Calu3 (cell line): ENCODE measurements around the gene LAMTOR4. TPM values are rescaled to one million over a fixed set of nuclear protein-coding genes. Genes with fewer than 3 reads are reported as not detected.

Experiments used
- BruUV-seq: library from RNA; stranded (reverse); fragments of 400-500 nt; replicated peaks from 2 replicates; lab custom pipeline; 2021; lab: Mats Ljungman, UMichigan
- CTCF ChIA-PET: fragments of 300-600 bp; sonication (Branson Sonifier 250); formaldehyde crosslinking; loops from one replicate; lab custom pipeline; 2022; ENCODE audit warnings: antibody characterized with exemption; lab: Charles Lee
- DNase-seq: peaks from one replicate; pipeline ENCODE4 v3.0.0; 2022
- H3K27ac Mint-ChIP-seq: one replicate; pipeline ENCODE4 v1.8.0; 2022; ENCODE audit warnings: mixed read lengths; ENCODE audit not compliant: unreplicated experiment
- H3K27me3 Mint-ChIP-seq: one replicate; pipeline ENCODE4 v1.8.0; 2022; ENCODE audit warnings: mixed read lengths; ENCODE audit not compliant: unreplicated experiment
- H3K36me3 Mint-ChIP-seq: one replicate; pipeline ENCODE4 v1.8.0; 2022; ENCODE audit warnings: mild to moderate bottlenecking, moderate library complexity, mixed read lengths; ENCODE audit not compliant: insufficient read depth, unreplicated experiment
- H3K4me1 Mint-ChIP-seq: one replicate; pipeline ENCODE4 v1.8.0; 2022; ENCODE audit warnings: mild to moderate bottlenecking, low read depth, mixed read lengths; ENCODE audit not compliant: unreplicated experiment
- H3K4me3 Mint-ChIP-seq: one replicate; pipeline ENCODE4 v1.8.0; 2022; ENCODE audit warnings: mild to moderate bottlenecking, low read depth, moderate library complexity, mixed read lengths; ENCODE audit not compliant: unreplicated experiment
- H3K9me3 Mint-ChIP-seq: one replicate; pipeline ENCODE4 v1.8.0; 2022; ENCODE audit warnings: low read depth, mixed read lengths; ENCODE audit not compliant: unreplicated experiment
- intact Hi-C: fragments of 100-400 bp; cut with micrococcal nuclease; formaldehyde crosslinking; loops from one replicate; pipeline ENCODE4 v1.10.0; 2022; ENCODE audit not compliant: unreplicated experiment
- total RNA-seq: library from RNA; stranded (reverse); gene quantifications from 2 replicates; pipeline ENCODE4 v1.2.3, GENCODE V29; 2022
- TF ChIP-seq, protein P1 (sequence below): fragments of 200-600 bp; IDR thresholded peaks from one replicate; pipeline ENCODE4 v1.8.0; 2022; ENCODE audit warnings: antibody characterized with exemption; ENCODE audit not compliant: unreplicated experiment

Gene LAMTOR4
- total RNA-seq, 1 experiment from 2014 or later = 43.6 TPM

- no peak overlapping the region for H3K4me3 Mint-ChIP-seq
- peaks cover 6% of the 10 kb centered on the region for H3K36me3 Mint-ChIP-seq
- no peak for DNase-seq
- intact Hi-C loops = no loop called here
- H3K4me1 Mint-ChIP-seq = peaks cover 15% of the 10 kb centered on the region
- BruUV-seq = no TSS peak
- H3K27me3 Mint-ChIP-seq = peaks cover 59% of the 10 kb centered on the region
- CTCF ChIA-PET = no interaction called here
- H3K9me3 Mint-ChIP-seq = no peaks in the 10 kb centered on the region
- no peak overlapping the region for H3K27ac Mint-ChIP-seq
- TF ChIP-seq, protein P1, sequence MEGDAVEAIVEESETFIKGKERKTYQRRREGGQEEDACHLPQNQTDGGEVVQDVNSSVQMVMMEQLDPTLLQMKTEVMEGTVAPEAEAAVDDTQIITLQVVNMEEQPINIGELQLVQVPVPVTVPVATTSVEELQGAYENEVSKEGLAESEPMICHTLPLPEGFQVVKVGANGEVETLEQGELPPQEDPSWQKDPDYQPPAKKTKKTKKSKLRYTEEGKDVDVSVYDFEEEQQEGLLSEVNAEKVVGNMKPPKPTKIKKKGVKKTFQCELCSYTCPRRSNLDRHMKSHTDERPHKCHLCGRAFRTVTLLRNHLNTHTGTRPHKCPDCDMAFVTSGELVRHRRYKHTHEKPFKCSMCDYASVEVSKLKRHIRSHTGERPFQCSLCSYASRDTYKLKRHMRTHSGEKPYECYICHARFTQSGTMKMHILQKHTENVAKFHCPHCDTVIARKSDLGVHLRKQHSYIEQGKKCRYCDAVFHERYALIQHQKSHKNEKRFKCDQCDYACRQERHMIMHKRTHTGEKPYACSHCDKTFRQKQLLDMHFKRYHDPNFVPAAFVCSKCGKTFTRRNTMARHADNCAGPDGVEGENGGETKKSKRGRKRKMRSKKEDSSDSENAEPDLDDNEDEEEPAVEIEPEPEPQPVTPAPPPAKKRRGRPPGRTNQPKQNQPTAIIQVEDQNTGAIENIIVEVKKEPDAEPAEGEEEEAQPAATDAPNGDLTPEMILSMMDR = no peak
These were observed 25.9 kb downstream of the LAMTOR4 start for GRCh38 chr7:100174582-100174981.

GRCh38 chr7:100175296-100175935 is 26.7 kb downstream of the LAMTOR4 start:
- Mint-ChIP-seq H3K27ac (no peak overlapping the region), H3K4me3 (no peak overlapping the region), H3K9me3 (no peaks in the 10 kb centered on the region), H3K4me1 (peaks cover 10% of the 10 kb centered on the region), H3K36me3 (peaks cover 6% of the 10 kb centered on the region), H3K27me3 (peaks cover 53% of the 10 kb centered on the region)
- intact Hi-C loops = no loop called here
- CTCF ChIA-PET = interaction anchor here (0.6 kb wide), 1 partner anchor 328 kb away, joined by 5 read pairs; no protein-coding TSS in a partner anchor
- no peak for DNase-seq
- no TSS peak for BruUV-seq
- TF ChIP-seq, protein P1 = no peak

DNA sequence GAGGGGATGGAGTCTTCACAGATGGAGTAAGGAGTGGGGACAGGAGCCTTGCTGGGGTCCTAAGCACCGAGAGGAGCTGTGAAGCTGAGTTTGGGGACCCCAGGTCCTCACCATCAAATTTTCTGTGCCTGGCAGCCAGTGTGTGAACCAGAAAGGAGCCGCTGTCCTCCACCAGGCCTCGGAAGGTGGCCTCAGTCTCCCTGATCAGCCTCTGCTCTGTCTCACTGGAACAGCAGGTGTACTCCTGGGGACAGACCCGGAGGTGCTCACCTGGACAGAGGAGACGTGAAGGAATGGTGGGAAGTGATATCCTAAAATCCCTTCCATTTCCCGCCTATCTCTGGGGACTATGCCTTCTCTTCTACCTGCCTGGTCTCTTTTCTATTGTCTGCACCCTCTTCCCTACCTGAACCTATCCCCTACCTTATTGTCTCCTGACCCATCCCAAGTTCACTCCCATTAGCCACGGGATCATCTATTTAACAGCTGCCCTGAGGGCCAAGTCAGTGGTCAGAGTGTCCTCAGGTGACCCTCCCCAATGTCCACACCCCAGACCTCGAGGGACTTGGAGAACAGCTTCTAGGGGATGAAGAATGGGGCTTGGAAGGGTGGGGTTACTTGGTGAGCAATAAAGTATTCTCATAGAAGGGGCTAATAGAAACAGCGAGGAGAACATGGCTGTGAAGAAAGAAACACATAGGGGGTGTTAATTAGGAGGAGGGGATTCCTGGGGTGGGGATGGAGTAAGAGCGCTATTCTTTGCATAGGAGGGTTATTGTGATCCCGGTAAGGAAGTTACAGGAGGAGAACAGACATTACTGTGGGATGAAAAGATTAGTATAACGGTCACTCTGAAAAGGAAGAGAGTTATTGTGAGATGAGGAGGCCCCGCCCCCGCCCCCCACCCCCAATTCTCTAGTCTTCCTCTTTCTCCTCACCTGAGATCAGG is 27.7 kb downstream of the LAMTOR4 start:
- no peak overlapping the region for H3K27ac Mint-ChIP-seq
- H3K9me3 Mint-ChIP-seq = no peaks in the 10 kb centered on the region
- peak overlapping the region; percentile 62 for H3K4me3 Mint-ChIP-seq
- peaks cover 6% of the 10 kb centered on the region for H3K36me3 Mint-ChIP-seq
- intact Hi-C loops = no loop called here
- CTCF ChIA-PET = interaction anchor here (0.6 to 0.8 kb wide), 2 partner anchors 27 to 48 kb away, joined by 3 read pairs; partner anchors contain the start of gene LAMTOR4
- H3K4me1 Mint-ChIP-seq = peaks cover 5% of the 10 kb centered on the region
- H3K27me3 Mint-ChIP-seq = peaks cover 51% of the 10 kb centered on the region
- TF ChIP-seq, protein P1 = no peak
- no TSS peak for BruUV-seq
- no peak for DNase-seq
